ENCODE measurements around the gene CTH. TPM values are rescaled to one million over a fixed set of nuclear protein-coding genes. Genes with fewer than 3 reads are reported as not detected.
"Not testable (repeated sequence)": the region's sequence is repeated elsewhere in the genome, so short reads cannot be mapped to it uniquely, and the experiment has no call there.

Gene CTH
- polyA plus RNA-seq, 3 donors from 2014 or later = 0.28 to 1.2 TPM; not detected in 1

GRCh38 chr1:70449049-70449448, 38.0 kb downstream of the CTH start:
- no peak overlapping the region for H3K4me3 Mint-ChIP-seq
- no peaks in the 10 kb centered on the region for H3K9me3 Mint-ChIP-seq
- no peaks in the 10 kb centered on the region for H3K4me1 Mint-ChIP-seq
- H3K27me3 Mint-ChIP-seq (ENCODE audit: low read depth in 3 of 3) = no peaks in the 10 kb centered on the region
- peaks cover 0 to 4% (median 0%) of the 10 kb centered on the region in 3 donors for H3K36me3 Mint-ChIP-seq
- H3K27ac Mint-ChIP-seq = no peak overlapping the region
- DNase-seq = no peak

- H3K27me3 Mint-ChIP-seq (ENCODE audit: low read depth in 3 of 3); H3K36me3 Mint-ChIP-seq; H3K27ac Mint-ChIP-seq; DNase-seq; H3K4me1 Mint-ChIP-seq; H3K4me3 Mint-ChIP-seq; H3K9me3 Mint-ChIP-seq: not testable (repeated sequence)
These were observed 41.3 kb downstream of the CTH start for GRCh38 chr1:70452164-70452939.

GRCh38 chr1:70455291-70455690, 44.2 kb downstream of the CTH start:
- no peaks in the 10 kb centered on the region for H3K36me3 Mint-ChIP-seq
- H3K27ac Mint-ChIP-seq = no peak overlapping the region
- no peaks in the 10 kb centered on the region for H3K4me1 Mint-ChIP-seq
- DNase-seq = no peak
- no peak overlapping the region for H3K4me3 Mint-ChIP-seq
- peaks cover 0 to 3% (median 0%) of the 10 kb centered on the region in 3 donors for H3K27me3 Mint-ChIP-seq (ENCODE audit: low read depth in 3 of 3)
- H3K9me3 Mint-ChIP-seq = no peaks in the 10 kb centered on the region

- no peak for DNase-seq
- Mint-ChIP-seq H3K27ac (no peak overlapping the region), H3K4me1 (no peaks in the 10 kb centered on the region), H3K4me3 (no peak overlapping the region), H3K9me3 (no peaks in the 10 kb centered on the region), H3K36me3 (no peaks in the 10 kb centered on the region), H3K27me3 (ENCODE audit: low read depth in 3 of 3) (peaks cover 0 to 3% (median 2%) of the 10 kb centered on the region in 3 donors)
These were observed 47.1 kb downstream of the CTH start for GRCh38 chr1:70458131-70458530.

- Mint-ChIP-seq H3K27me3 (ENCODE audit: low read depth in 3 of 3) (peaks cover 2 to 3% (median 2%) of the 10 kb centered on the region in 3 donors), H3K27ac (no peak overlapping the region), H3K4me1 (no peaks in the 10 kb centered on the region), H3K4me3 (no peak overlapping the region), H3K9me3 (no peaks in the 10 kb centered on the region), H3K36me3 (peaks cover 0 to 4% (median 0%) of the 10 kb centered on the region in 3 donors)
- DNase-seq = no peak
These were observed 48.6 kb downstream of the CTH start for GRCh38 chr1:70459496-70460225.

- DNase-seq; H3K4me1 Mint-ChIP-seq; H3K4me3 Mint-ChIP-seq; H3K27me3 Mint-ChIP-seq (ENCODE audit: low read depth in 3 of 3); H3K9me3 Mint-ChIP-seq; H3K27ac Mint-ChIP-seq; H3K36me3 Mint-ChIP-seq: not testable (repeated sequence)
These were observed 50.0 kb downstream of the CTH start for GRCh38 chr1:70460740-70461713.

- Mint-ChIP-seq H3K27me3 (ENCODE audit: low read depth in 3 of 3) (peaks cover 0 to 6% (median 2%) of the 10 kb centered on the region in 3 donors), H3K27ac (no peak overlapping the region), H3K4me3 (no peak overlapping the region), H3K36me3 (peaks cover 0 to 4% (median 0%) of the 10 kb centered on the region in 3 donors), H3K4me1 (no peaks in the 10 kb centered on the region), H3K9me3 (no peaks in the 10 kb centered on the region)
- no peak for DNase-seq
These were observed 51.5 kb downstream of the CTH start for GRCh38 chr1:70462611-70463010.

GRCh38 chr1:70465911-70466310, 54.8 kb downstream of the CTH start:
- H3K36me3 Mint-ChIP-seq = peaks cover 0 to 4% (median 0%) of the 10 kb centered on the region in 3 donors
- H3K4me1 Mint-ChIP-seq = no peaks in the 10 kb centered on the region
- no peak overlapping the region for H3K4me3 Mint-ChIP-seq
- peaks cover 0 to 6% (median 4%) of the 10 kb centered on the region in 3 donors for H3K27me3 Mint-ChIP-seq (ENCODE audit: low read depth in 3 of 3)
- H3K27ac Mint-ChIP-seq = no peak overlapping the region
- DNase-seq = no peak
- H3K9me3 Mint-ChIP-seq = no peaks in the 10 kb centered on the region

- no peak overlapping the region for H3K4me3 Mint-ChIP-seq
- H3K9me3 Mint-ChIP-seq = no peaks in the 10 kb centered on the region
- no peak overlapping the region for H3K27ac Mint-ChIP-seq
- peaks cover 0 to 4% (median 0%) of the 10 kb centered on the region in 3 donors for H3K36me3 Mint-ChIP-seq
- DNase-seq = no peak
- peaks cover 3 to 11% (median 4%) of the 10 kb centered on the region in 3 donors for H3K27me3 Mint-ChIP-seq (ENCODE audit: low read depth in 3 of 3)
- H3K4me1 Mint-ChIP-seq = no peaks in the 10 kb centered on the region
These were observed 56.5 kb downstream of the CTH start for GRCh38 chr1:70467531-70467930.

- no peak overlapping the region for H3K27ac Mint-ChIP-seq
- no peaks in the 10 kb centered on the region for H3K4me1 Mint-ChIP-seq
These were observed 57.1 kb downstream of the CTH start for GRCh38 chr1:70468180-70468579.

GRCh38 chr1:70469184-70469583, 58.1 kb downstream of the CTH start:
- not testable (repeated sequence) for H3K4me3 Mint-ChIP-seq, DNase-seq, H3K36me3 Mint-ChIP-seq, H3K9me3 Mint-ChIP-seq, H3K27ac Mint-ChIP-seq, H3K4me1 Mint-ChIP-seq
- H3K27me3 Mint-ChIP-seq (ENCODE audit: low read depth in 3 of 3) = peaks cover 2 to 13% (median 3%) of the 10 kb centered on the region in 3 donors

More at GRCh38 chr1:70468180-70468579, 57.1 kb downstream of the CTH start:
- peaks cover 0 to 4% (median 0%) of the 10 kb centered on the region in 3 donors for H3K36me3 Mint-ChIP-seq
- no peak overlapping the region for H3K4me3 Mint-ChIP-seq
- DNase-seq = no peak
- no peaks in the 10 kb centered on the region for H3K9me3 Mint-ChIP-seq
- peaks cover 2 to 13% (median 3%) of the 10 kb centered on the region in 3 donors for H3K27me3 Mint-ChIP-seq (ENCODE audit: low read depth in 3 of 3)

- Mint-ChIP-seq H3K9me3 (no peaks in the 10 kb centered on the region), H3K27me3 (ENCODE audit: low read depth in 3 of 3) (peaks cover 0 to 8% (median 3%) of the 10 kb centered on the region in 3 donors), H3K36me3 (no peaks in the 10 kb centered on the region), H3K4me3 (no peak overlapping the region), H3K4me1 (no peaks in the 10 kb centered on the region), H3K27ac (no peak overlapping the region)
- DNase-seq = no peak
These were observed 64.0 kb downstream of the CTH start for GRCh38 chr1:70475023-70475422.

- H3K9me3 Mint-ChIP-seq = no peaks in the 10 kb centered on the region
- H3K27ac Mint-ChIP-seq = no peak overlapping the region
- H3K27me3 Mint-ChIP-seq (ENCODE audit: low read depth in 3 of 3) = peaks cover 0 to 3% (median 0%) of the 10 kb centered on the region in 3 donors
- no peak overlapping the region for H3K4me3 Mint-ChIP-seq
- no peaks in the 10 kb centered on the region for H3K36me3 Mint-ChIP-seq
- no peak for DNase-seq
- no peaks in the 10 kb centered on the region for H3K4me1 Mint-ChIP-seq
These were observed 66.0 kb downstream of the CTH start for GRCh38 chr1:70477090-70477489.

All from immature natural killer cell (primary cell).